HEK293 (cell line): ENCODE measurements around the gene TBCK.

Experiments used
- CTCF ChIA-PET: fragments of 350-600 bp; formaldehyde crosslinking; extraction: SDS; loops from one replicate; lab custom pipeline; 2021; ENCODE audit warnings: antibody characterized with exemption; lab: Yijun Ruan, JAX
- POLR2A ChIA-PET: fragments of 300-600 bp; formaldehyde crosslinking; extraction: SDS; loops from one replicate; lab custom pipeline; 2020; ENCODE audit warnings: antibody characterized with exemption, inconsistent platforms; lab: Yijun Ruan, JAX
- H3K27ac ChIP-seq: fragments of 200-500 bp; sonication (Bioruptor generic); 2 replicates; pipeline ENCODE4 v1.5.1; 2014; ENCODE audit warnings: low read depth, low read length, control low read depth, inconsistent platforms; ENCODE audit errors: extremely low read depth
- H3K36me3 ChIP-seq, 2 experiments: fragments of 200-500 bp in 1 of 2; sonication (Bioruptor generic) in 1 of 2; 1 replicate in 1 of 2; 2 replicates in 1 of 2; pipeline ENCODE4 v1.5.1; 2014 to 2017; ENCODE audit warnings: inconsistent platforms in 2 of 2, low read length in 2 of 2; ENCODE audit not compliant: control insufficient read depth in 2 of 2, insufficient read depth in 1 of 2
- H3K4me1 ChIP-seq: fragments of 200-500 bp; sonication (Bioruptor generic); 2 replicates; pipeline ENCODE4 v1.5.1; 2014; ENCODE audit warnings: mild to moderate bottlenecking, low read length, inconsistent platforms; ENCODE audit not compliant: control insufficient read depth, insufficient read depth
- H3K4me3 ChIP-seq: 2 replicates; pipeline ENCODE4 v1.5.1; 2011; ENCODE audit warnings: low read depth, mild to moderate bottlenecking, control low read depth, low read length, moderate library complexity
- H3K9me3 ChIP-seq: fragments of 200-500 bp; sonication (Bioruptor generic); 2 replicates; pipeline ENCODE4 v1.5.1; 2014; ENCODE audit warnings: low read depth, low read length, inconsistent platforms; ENCODE audit not compliant: control insufficient read depth, insufficient read depth
- AEBP2 ChIP-seq: fragments of 450-650 bp; formaldehyde crosslinking; IDR thresholded peaks from 2 replicates; pipeline ENCODE4 v1.5.1; 2016; ENCODE audit warnings: missing biosample characterization, missing genetic modification characterization, borderline replicate concordance
- MYNN ChIP-seq: fragments of 450-650 bp; formaldehyde crosslinking; IDR thresholded peaks from 2 replicates; pipeline ENCODE4 v1.5.1; 2016; ENCODE audit warnings: missing biosample characterization, missing genetic modification characterization, borderline replicate concordance
- PRDM4 ChIP-seq: fragments of 450-650 bp; formaldehyde crosslinking; IDR thresholded peaks from 2 replicates; pipeline ENCODE4 v1.5.1; 2017; ENCODE audit warnings: missing biosample characterization, missing genetic modification characterization
- PRDM6 ChIP-seq: fragments of 450-650 bp; formaldehyde crosslinking; IDR thresholded peaks from 2 replicates; pipeline ENCODE4 v1.5.1; 2017; ENCODE audit warnings: missing biosample characterization, missing genetic modification characterization
- REPIN1 ChIP-seq: fragments of 450-650 bp; formaldehyde crosslinking; IDR thresholded peaks from 2 replicates; pipeline ENCODE4 v1.5.1; 2017; ENCODE audit warnings: missing biosample characterization, missing genetic modification characterization, low read depth
- ZNF148 ChIP-seq: fragments of 450-650 bp; formaldehyde crosslinking; IDR thresholded peaks from 2 replicates; pipeline ENCODE4 v1.5.0; 2017; ENCODE audit warnings: missing biosample characterization, missing genetic modification characterization, borderline replicate concordance
- ZNF155 ChIP-seq: fragments of 450-650 bp; formaldehyde crosslinking; IDR thresholded peaks from 2 replicates; pipeline ENCODE4 v1.5.1; 2016; ENCODE audit warnings: missing biosample characterization, missing genetic modification characterization
- ZNF221 ChIP-seq: fragments of 450-650 bp; formaldehyde crosslinking; IDR thresholded peaks from 2 replicates; pipeline ENCODE4 v1.5.1; 2017; ENCODE audit warnings: missing biosample characterization, missing genetic modification characterization, borderline replicate concordance
- ZNF280C ChIP-seq: fragments of 450-650 bp; formaldehyde crosslinking; IDR thresholded peaks from 2 replicates; pipeline ENCODE4 v1.5.1; 2016; ENCODE audit warnings: missing biosample characterization, missing genetic modification characterization
- ZNF510 ChIP-seq: fragments of 450-650 bp; formaldehyde crosslinking; IDR thresholded peaks from 2 replicates; pipeline ENCODE4 v1.5.1; 2018; ENCODE audit warnings: mild to moderate bottlenecking, missing genetic modification characterization, missing biosample characterization; ENCODE audit not compliant: insufficient replicate concordance
- ZNF514 ChIP-seq: fragments of 450-650 bp; formaldehyde crosslinking; IDR thresholded peaks from 2 replicates; pipeline ENCODE4 v1.5.1; 2016; ENCODE audit warnings: missing biosample characterization, missing genetic modification characterization
- ZNF658 ChIP-seq: fragments of 450-650 bp; formaldehyde crosslinking; IDR thresholded peaks from 2 replicates; pipeline ENCODE4; 2016; ENCODE audit warnings: missing biosample characterization, missing genetic modification characterization
- ZNF677 ChIP-seq: fragments of 450-650 bp; IDR thresholded peaks from 2 replicates; pipeline ENCODE4 v1.5.0; 2018; ENCODE audit warnings: missing biosample characterization, mild to moderate bottlenecking, missing genetic modification characterization, moderate library complexity
- ZNF707 ChIP-seq: fragments of 450-650 bp; formaldehyde crosslinking; IDR thresholded peaks from 2 replicates; pipeline ENCODE4 v1.5.1; 2016; ENCODE audit warnings: missing biosample characterization, missing genetic modification characterization
- ZNF747 ChIP-seq: fragments of 450-650 bp; formaldehyde crosslinking; IDR thresholded peaks from 2 replicates; pipeline ENCODE4 v1.5.1; 2016; ENCODE audit warnings: missing biosample characterization, missing genetic modification characterization
- ZNF768 ChIP-seq: fragments of 450-650 bp; formaldehyde crosslinking; IDR thresholded peaks from 2 replicates; pipeline ENCODE4 v1.5.1; 2018; ENCODE audit warnings: missing biosample characterization, mild to moderate bottlenecking, missing genetic modification characterization
- ZNF785 ChIP-seq: fragments of 450-650 bp; formaldehyde crosslinking; IDR thresholded peaks from 2 replicates; pipeline ENCODE4 v1.5.1; 2016; ENCODE audit warnings: missing biosample characterization, missing genetic modification characterization
- ZSCAN23 ChIP-seq: fragments of 450-650 bp; formaldehyde crosslinking; IDR thresholded peaks from 2 replicates; pipeline ENCODE4 v1.5.1; 2016; ENCODE audit warnings: missing biosample characterization, missing genetic modification characterization

The TBCK gene

GRCh38 chr4:106297245-106298035 lies 18.6 kb downstream of the TBCK start:
- TF ChIP-seq ZSCAN23 (no peak), ZNF280C (no peak), MYNN (no peak), ZNF707 (no peak), ZNF155 (no peak), PRDM4 (no peak)
- TF ChIP-seq, all 188 proteins: peak for 0
- H3K9me3 ChIP-seq, result no peaks in the 10 kb centered on the region
- H3K4me1 ChIP-seq, result no peaks in the 10 kb centered on the region
- CTCF ChIA-PET, result no interaction called here
- no peak overlapping the region for H3K4me3 ChIP-seq
- H3K27ac ChIP-seq, result no peak overlapping the region
- POLR2A ChIA-PET, result no interaction called here
- H3K36me3 ChIP-seq, result peaks cover 5 to 22% of the 10 kb centered on the region in 2 experiments; a peak in 2 of 3 replicates

GRCh38 chr4:106294062-106294461 lies 21.9 kb downstream of the TBCK start:
- no peaks in the 10 kb centered on the region for H3K4me1 ChIP-seq
- no peaks in the 10 kb centered on the region for H3K9me3 ChIP-seq
- no peak for TF ChIP-seq REPIN1
- TF ChIP-seq ZNF677 (tag by site-specific recombination), result no peak
- no peak for TF ChIP-seq ZNF658 (tag by site-specific recombination)
- no peak for TF ChIP-seq PRDM6 (tag by site-specific recombination)
- no peak for TF ChIP-seq ZNF747 (tag by site-specific recombination)
- TF ChIP-seq ZNF514 (tag by site-specific recombination), result no peak
- POLR2A ChIA-PET, result no interaction called here
- H3K27ac ChIP-seq, result no peak overlapping the region
- no peak overlapping the region for H3K4me3 ChIP-seq
- CTCF ChIA-PET, result interaction anchor here (0.6 to 1.0 kb wide), 2 partner anchors 9 to 87 kb away, joined by 3 to 4 read pairs; no protein-coding TSS in a partner anchor
- peaks cover 5 to 26% of the 10 kb centered on the region in 2 experiments; a peak in 2 of 3 replicates for H3K36me3 ChIP-seq

GRCh38 chr4:106291678-106292077 lies 24.3 kb downstream of the TBCK start:
- H3K4me1 ChIP-seq, result no peaks in the 10 kb centered on the region
- peaks cover 5 to 26% of the 10 kb centered on the region in 2 experiments; a peak in 2 of 3 replicates for H3K36me3 ChIP-seq
- H3K4me3 ChIP-seq, result no peak overlapping the region
- H3K9me3 ChIP-seq, result no peaks in the 10 kb centered on the region
- no peak overlapping the region for H3K27ac ChIP-seq
- ChIA-PET POLR2A (no interaction called here), CTCF (no interaction called here)
- TF ChIP-seq ZNF510, result no peak
- no peak for TF ChIP-seq ZNF768
- TF ChIP-seq ZNF785, result no peak
- no peak for TF ChIP-seq ZNF221 (tag by site-specific recombination)
- no peak for TF ChIP-seq ZNF148 (tag by site-specific recombination)
- no peak for TF ChIP-seq AEBP2 (tag by site-specific recombination)
